GM19372 (cell line): ENCODE measurements around the gene HDGF.

Source experiments
- ATAC-seq: cut with Tn5 transposase; IDR thresholded peaks from one replicate; pipeline ENCODE4 v1.9.1; 2021; ENCODE audit warnings: mild to moderate bottlenecking, low read depth, moderate library complexity; ENCODE audit not compliant: unreplicated experiment

The HDGF gene

DNA sequence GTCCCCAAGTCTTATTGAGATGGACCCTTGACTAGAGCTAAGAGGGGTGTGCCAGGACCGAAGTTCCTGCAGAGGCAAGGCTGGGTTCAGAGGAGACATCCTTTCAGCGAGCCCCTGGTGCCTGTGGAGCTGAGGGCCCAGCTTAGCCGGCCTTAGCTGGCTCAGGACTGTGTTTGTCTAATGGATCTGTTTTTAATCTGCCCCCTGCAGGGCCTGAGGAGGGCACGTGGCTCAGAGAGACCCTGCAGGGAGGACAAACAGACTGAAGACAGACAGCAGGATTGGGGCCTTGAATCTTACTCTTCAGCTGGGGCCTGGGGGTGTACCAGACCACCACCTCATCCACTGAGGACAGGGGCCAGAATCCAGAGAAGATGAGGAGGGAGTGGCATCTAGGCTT lies 47.7 kb downstream of the HDGF start:
- no peak for ATAC-seq

GRCh38 chr1:156703336-156703735 lies 48.1 kb downstream of the HDGF start:
- ATAC-seq = no peak

DNA sequence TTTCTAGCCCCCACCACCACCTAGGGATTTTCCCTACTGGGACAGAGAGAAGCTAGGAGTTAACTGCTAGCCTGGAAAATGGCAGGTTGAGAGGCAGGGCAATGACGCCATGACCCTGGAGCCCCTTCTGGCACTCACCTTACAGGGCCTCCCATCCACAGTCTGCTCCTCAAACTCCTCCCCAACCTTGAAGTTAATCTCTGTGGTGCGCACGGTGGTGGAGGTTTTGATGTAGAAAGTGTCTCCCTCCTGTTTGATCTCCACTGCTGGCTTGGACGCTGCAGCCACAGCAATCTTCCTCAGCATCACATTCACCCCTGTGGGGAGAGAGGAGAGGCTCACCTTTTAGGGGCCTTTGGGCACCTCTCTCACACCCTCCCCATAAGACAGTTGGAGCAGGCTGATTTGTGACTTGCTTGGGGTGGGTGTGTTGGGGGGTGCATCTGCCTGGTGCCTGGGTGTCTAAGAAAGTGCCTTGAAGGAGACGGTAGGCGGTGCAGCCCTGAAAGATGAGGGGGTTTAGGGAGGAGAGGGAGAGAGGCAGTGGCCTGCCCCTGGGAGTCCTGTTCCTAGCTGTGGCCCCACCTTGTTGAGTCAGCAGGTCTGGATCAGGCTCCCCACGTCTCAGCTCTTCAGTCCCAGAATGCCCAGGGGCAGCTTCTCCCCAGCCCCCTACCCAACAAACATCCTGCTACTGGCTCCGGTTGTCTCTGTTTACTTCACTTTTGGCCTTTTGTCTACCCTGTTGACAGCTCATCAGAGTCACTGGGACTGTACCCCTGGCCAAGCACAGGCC lies 50.5 kb downstream of the HDGF start:
- ATAC-seq = no peak

- ATAC-seq = no peak
These were observed 52.5 kb downstream of the HDGF start for GRCh38 chr1:156698995-156699394.

- no peak for ATAC-seq
These were observed 54.0 kb downstream of the HDGF start for GRCh38 chr1:156697481-156697880.

DNA sequence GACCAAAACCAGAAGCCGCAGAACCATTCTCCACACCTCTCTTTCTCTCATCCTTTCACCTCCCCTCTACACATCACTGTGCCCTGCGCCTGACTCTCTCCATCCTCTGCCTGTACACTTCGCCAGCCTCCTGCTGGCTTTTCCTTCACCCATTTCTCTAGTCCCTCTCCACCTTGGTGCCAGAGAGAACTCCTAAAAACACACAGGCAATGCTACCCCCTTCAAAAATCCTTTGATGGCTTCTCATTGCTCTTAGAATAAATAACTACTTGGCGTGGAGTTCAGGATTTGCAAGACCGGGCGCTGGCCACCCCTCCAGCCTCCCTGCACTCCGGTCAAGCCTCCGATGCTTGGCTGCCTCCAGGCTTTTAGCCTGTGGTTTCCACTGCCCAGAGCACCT lies 54.7 kb downstream of the HDGF start:
- no peak for ATAC-seq

GRCh38 chr1:156694690-156694962 lies 56.8 kb downstream of the HDGF start:
- no peak for ATAC-seq

- no peak for ATAC-seq
These were observed 57.4 kb downstream of the HDGF start for GRCh38 chr1:156693848-156694689.

GRCh38 chr1:156692925-156693847 lies 58.3 kb downstream of the HDGF start:
- no peak for ATAC-seq

- ATAC-seq = no peak
These were observed 59.0 kb downstream of the HDGF start for GRCh38 chr1:156692441-156692924.
